ENCODE results near the gene UBE2F.
"Not testable (repeated sequence)": the region's sequence is repeated elsewhere in the genome, so short reads cannot be mapped to it uniquely, and the experiment has no call there.

The UBE2F gene

GRCh38 chr2:238023608-238024007 lies 56.8 kb downstream of the UBE2F start:
- no peak for DNase-seq

DNA sequence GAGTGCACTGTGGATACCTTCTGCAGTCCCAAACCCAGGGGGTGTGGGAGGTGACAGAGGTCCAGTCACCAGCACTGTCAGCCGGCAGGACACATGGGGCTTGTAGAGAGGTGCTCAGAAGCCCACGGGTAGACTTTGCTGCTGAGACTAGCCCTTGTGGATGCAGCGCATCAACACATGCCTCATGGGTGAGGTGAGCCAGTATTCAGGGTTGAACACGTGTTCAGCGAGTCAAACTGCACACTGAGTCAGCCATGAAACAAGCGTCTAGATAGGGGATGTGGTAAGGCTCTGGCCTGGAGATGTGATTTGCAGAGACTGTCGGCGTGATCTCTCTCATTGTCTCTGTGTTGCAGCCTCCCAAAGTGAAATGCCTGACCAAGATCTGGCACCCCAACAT lies 58.2 kb downstream of the UBE2F start:
- DNase-seq: no peak

DNA sequence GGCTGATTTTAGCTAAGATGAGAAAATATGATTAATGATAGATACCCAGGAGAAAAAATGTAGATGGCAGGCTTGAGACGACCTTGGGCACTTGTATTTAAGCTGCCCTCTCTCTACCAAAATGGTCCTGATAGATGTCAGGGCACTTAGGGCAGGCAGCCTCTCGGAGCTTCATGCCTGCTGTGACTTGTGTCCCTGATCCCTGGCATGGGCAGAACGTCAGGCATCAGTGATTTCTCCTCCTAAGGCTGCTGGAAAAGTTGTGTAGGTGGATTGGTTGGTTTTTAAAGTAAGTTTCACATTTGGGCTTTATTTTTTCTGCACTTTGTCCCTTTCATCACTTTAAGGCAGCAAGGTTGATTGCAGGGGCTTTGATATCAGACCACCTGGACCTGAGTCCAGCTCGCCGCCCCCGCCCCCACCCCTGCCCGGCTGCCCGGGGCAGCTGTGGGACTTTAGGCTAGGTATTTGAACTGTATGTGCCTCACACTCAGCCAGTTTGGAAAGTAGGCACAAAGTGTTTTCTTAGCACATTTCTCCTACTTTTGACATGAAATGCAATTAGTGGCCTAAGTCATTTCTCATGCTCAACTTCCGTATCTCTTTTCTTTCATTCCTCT lies 59.0 kb downstream of the UBE2F start:
- no peak for DNase-seq

- no peak for DNase-seq
Measured at GRCh38 chr2:238027058-238027457, 60.2 kb downstream of the UBE2F start.

- no peak for DNase-seq
Measured at GRCh38 chr2:238027591-238028415, 61.0 kb downstream of the UBE2F start.

GRCh38 chr2:238029853-238030252 lies 63.0 kb downstream of the UBE2F start:
- no peak for DNase-seq

DNA sequence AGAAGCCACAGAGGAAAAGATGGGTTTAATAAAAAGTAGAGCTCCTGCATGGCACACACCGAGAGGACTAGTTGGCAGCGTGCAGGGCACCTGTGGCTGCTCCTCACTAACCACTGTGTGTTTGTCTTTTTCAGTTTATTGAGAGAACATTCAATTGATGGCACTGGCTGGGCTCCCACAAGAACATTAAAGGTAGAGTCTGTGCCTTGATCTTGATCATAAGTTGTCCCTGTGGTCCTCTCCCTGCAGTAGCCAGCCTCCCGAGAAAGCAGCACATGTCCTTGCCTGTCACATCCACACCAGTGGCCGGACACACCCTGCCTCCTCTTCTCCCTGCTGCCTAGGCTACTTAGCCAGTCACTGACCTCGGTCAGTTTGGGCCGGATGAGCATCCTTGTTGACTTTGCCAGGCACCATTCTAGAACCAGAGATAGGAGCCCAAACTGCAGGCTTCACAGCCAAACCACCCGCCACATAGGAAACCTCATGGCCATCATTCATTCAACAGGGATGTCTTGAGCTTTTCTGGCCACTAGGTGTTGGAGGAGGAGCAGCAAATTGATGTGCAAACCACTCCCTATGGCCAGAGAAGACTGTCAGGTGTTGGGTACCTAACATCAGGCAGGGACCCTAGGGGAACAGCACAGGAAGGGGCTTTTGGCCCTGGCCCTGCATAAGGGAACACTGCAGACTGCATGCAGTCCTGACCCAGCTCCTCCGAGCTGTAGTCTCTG lies 63.8 kb downstream of the UBE2F start:
- DNase-seq: no peak

DNA sequence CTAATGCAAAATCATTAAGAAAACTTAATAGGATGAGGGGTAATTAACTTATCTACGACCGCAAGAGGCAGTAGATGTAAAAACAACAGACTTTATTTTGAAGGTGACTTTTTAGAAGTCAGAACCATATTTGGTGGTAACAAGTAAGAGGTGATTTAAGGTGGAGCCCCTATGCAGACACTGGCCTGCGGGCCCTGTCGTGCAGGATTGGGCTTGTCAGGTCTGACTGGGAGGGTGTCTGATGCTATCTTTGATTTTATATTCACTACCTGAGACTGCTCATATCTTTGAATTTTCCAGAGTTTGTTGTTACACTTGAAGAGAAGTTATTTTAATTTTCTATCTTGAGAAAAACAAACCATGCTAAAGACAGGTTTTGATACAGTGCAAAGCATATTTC lies 64.9 kb downstream of the UBE2F start:
- no peak for DNase-seq

GRCh38 chr2:238032755-238033337 lies 66.0 kb downstream of the UBE2F start:
- no peak for DNase-seq

GRCh38 chr2:238033991-238034390 lies 67.2 kb downstream of the UBE2F start:
- not testable (repeated sequence) for DNase-seq

DNA sequence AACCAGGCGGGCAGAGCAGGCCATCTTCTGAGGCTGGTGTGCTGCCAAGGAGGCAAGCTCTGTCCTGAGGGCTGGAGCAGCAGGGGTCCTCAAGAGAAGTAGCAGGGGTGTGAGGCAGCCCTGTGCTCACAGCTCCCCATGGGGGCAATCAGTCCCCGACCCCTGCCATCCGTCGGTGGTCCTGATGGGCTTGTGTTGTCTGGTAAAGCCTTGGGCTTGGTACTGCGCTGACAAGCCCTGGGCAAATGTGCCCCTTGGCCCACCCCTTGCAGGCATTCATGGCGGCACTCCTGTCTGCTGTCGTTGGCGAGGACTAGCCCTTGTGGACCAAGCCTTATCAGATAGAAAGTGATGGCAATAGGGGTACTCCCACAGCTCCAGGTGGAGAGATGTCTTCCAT lies 71.4 kb downstream of the UBE2F start:
- no peak for DNase-seq

GRCh38 chr2:238039151-238039550 lies 72.3 kb downstream of the UBE2F start:
- no peak for DNase-seq

- DNase-seq: no peak
Measured at GRCh38 chr2:238039985-238040384, 73.2 kb downstream of the UBE2F start.

DNA sequence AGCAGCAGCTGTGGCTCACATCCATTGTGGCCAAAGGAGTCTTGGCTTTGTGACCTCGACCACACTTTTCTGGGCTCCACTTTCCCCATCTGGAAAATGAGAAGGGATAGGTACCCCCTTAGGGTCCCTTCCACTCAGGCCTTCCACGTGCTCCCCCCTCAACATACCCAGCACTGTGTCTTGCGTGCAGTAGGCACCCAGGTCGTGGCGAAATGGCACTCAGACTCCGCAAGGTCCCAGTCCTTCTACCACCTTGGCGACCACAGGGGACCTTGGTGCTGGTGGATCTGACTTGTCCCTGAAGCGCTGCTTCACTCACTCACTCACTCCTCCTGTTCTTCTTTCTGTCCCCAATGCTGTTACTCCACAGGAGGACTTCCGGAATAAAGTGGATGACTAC lies 74.1 kb downstream of the UBE2F start:
- DNase-seq: no peak

DNA sequence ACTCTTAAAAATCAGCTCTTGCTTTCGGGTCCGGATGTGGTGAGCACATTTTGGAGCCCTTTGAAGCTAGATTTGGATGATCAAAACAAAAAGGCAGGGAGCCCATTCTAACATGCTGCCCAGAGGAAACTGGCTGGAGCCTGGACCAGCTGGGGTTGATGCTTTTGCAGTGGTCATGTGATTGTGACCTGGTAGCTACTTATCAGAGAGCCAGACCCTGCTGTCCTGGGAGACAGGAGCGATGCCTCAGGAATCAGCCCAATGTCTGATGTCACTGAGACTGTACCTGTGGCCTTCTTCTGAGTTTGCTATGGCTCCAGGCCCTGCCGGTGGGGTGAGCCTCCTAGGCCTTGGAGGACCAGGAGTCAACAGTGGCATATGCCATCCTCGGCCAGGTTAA lies 75.3 kb downstream of the UBE2F start:
- no peak for DNase-seq

DNA sequence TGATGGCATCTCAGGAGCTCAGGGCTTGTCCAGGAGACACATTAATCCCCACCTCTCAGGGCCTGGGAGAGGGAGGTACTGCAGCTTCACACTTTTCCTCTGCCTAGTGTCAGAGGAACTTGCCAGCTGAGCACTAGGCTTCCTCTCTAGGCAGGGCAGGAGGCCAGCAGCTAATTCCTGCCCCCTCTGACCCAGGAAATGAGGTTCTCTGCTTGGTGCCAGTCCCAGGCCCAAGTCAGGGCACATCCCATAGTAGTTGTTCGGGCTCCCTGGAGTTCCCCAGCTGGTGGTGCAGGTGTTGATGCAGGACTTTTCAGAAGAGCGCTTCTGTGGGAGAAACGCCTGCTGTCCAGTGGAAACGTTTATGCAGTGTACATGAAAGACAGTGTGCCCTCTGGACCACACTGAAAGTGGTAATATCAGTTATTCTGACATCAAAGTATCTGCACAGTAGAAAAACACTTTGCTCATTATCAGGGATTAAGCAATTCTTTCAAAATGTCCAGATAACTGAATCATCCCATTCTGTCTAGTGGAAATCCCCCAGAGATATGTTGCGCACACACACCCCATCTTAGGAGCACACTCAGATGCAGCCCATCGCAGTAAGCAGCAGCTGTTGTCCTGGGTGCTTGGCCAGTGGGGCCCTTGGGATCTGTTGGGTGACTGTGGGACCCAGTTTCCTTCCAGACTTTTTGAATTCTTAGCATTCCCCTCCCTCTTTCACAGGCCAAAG lies 76.2 kb downstream of the UBE2F start:
- DNase-seq: no peak

GRCh38 chr2:238043851-238044250 lies 77.0 kb downstream of the UBE2F start:
- no peak for DNase-seq

GRCh38 chr2:238045575-238045974 lies 78.8 kb downstream of the UBE2F start:
- no peak for DNase-seq

DNA sequence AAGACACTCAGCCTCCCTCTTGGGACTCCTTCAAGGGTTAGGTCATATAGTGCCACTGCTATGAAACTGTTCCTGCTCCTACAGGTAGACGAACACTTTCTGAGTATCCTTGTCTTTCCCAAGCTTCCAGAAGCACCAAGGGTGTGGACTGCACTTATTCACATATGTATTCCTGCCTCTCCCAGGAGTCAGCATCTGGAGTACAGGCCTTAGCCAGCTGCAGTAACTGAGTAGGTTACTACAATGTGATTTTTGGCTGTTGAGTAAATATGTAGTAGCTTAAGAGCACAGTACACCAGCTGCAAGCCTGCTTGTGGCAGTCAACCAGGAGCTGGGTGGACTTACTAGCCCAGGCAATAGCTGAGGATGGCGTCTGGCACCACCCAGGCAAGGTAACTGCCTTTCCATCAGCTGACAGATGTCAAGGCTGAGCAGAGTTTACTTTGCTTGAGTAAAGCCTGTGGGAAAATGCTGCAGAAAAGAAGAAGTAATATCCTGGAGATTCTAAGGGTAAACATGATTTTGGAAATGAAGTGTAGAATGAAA lies 80.0 kb downstream of the UBE2F start:
- no peak for DNase-seq

DNA sequence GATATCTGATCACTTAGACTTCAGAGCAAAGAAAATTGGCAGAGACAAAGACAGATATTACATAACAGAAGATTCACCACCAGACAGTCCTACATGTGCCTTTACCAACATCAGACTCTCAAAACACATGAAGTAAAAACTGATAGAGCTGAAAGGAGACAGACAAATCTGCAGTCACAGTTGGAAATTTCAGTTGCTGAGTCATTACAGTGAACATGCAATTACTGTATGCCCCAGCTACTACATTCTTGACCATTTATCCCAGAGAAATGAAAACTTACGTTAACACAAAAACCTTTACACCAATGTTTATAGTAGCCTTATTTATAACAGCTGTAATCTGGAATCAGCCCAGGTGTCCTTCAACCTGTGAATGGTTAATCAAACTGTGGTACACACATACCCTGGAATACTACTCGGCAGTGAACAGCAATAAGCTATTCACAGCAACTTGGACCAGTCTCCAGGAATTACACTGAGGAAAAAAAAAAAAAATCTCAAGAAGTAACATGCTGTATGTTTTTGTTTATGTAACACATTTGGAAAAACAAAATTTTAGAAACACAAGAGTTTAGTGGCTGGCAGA lies 86.5 kb downstream of the UBE2F start:
- DNase-seq: no peak

- no peak for DNase-seq
Measured at GRCh38 chr2:238055841-238056240, 89.0 kb downstream of the UBE2F start.
